Measurements from ENCODE around the gene F11. TPM values are rescaled to one million over a fixed set of nuclear protein-coding genes. Genes with fewer than 3 reads are reported as not detected.

F11 gene
- total RNA-seq, 6 experiments from 2014 or later: not detected

GRCh38 chr4:186286581-186286980 lies 20.6 kb downstream of the F11 start:
- H3K27ac Mint-ChIP-seq: no peak overlapping the region
- H3K9me3 Mint-ChIP-seq: no peaks in the 10 kb centered on the region
- H3K4me3 Mint-ChIP-seq: no peak overlapping the region
- no peaks in the 10 kb centered on the region for H3K36me3 Mint-ChIP-seq (ENCODE audit: low read depth)
- no peak for DNase-seq
- TF ChIP-seq CTCF (IDR thresholded peaks at IDR 0.05): no peak
- no peaks in the 10 kb centered on the region for H3K4me1 Mint-ChIP-seq (ENCODE audit: low read depth)
- peaks cover 7% of the 10 kb centered on the region; the same call in 1 of the 2 replicates for H3K27me3 Mint-ChIP-seq (ENCODE audit: insufficient read depth)

DNA sequence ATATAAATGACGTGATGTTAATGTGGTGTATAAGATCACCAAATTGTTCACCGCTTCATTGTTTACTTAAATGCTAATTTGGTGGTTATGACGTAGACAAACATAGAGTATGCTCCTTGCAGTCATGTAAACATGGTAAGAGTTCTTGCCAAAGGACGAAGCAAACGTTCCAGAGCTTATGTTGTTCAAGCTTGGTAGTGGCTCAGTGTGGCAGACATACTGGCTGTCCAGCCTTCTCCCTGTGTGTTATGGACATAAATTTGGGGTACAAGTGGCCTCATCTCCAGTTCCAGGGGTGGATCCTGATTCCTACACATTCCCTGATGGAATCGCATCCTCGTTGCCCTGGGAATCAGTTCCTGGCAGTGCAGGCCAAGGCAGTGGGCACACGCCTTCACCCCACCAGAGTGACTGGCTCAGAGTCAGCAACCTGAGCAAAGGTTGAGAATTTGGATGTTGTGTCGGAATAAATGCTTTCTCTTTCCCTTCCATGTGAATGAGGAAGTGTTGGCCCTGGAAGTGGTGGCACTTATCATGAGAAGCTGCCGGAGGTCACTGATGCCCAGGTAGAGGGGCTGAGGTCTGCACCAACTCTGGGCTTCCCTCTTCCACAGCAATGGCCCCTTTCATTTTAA lies 25.4 kb downstream of the F11 start:
- TF ChIP-seq CTCF (IDR thresholded peaks at IDR 0.05): no peak
- Mint-ChIP-seq H3K27me3 (ENCODE audit: insufficient read depth) (peaks cover 6% of the 10 kb centered on the region; the same call in 1 of the 2 replicates), H3K36me3 (ENCODE audit: low read depth) (no peaks in the 10 kb centered on the region), H3K4me1 (ENCODE audit: low read depth) (no peaks in the 10 kb centered on the region), H3K9me3 (no peaks in the 10 kb centered on the region), H3K27ac (no peak overlapping the region), H3K4me3 (no peak overlapping the region)
- no peak for DNase-seq

GRCh38 chr4:186294160-186294559 lies 28.2 kb downstream of the F11 start:
- TF ChIP-seq CTCF (IDR thresholded peaks at IDR 0.05): no peak
- DNase-seq: no peak
- Mint-ChIP-seq H3K9me3 (no peaks in the 10 kb centered on the region), H3K36me3 (ENCODE audit: low read depth) (no peaks in the 10 kb centered on the region), H3K4me3 (no peak overlapping the region), H3K27me3 (ENCODE audit: insufficient read depth) (peaks cover 4% of the 10 kb centered on the region), H3K4me1 (ENCODE audit: low read depth) (peaks cover 6% of the 10 kb centered on the region), H3K27ac (no peak overlapping the region)

GRCh38 chr4:186296481-186296880 lies 30.5 kb downstream of the F11 start:
- Mint-ChIP-seq H3K27me3 (ENCODE audit: insufficient read depth) (peaks cover 6% of the 10 kb centered on the region), H3K36me3 (ENCODE audit: low read depth) (no peaks in the 10 kb centered on the region), H3K9me3 (no peaks in the 10 kb centered on the region), H3K27ac (no peak overlapping the region), H3K4me3 (no peak overlapping the region), H3K4me1 (ENCODE audit: low read depth) (peaks cover 6% of the 10 kb centered on the region)
- TF ChIP-seq CTCF (IDR thresholded peaks at IDR 0.05): no peak
- DNase-seq: no peak

DNA sequence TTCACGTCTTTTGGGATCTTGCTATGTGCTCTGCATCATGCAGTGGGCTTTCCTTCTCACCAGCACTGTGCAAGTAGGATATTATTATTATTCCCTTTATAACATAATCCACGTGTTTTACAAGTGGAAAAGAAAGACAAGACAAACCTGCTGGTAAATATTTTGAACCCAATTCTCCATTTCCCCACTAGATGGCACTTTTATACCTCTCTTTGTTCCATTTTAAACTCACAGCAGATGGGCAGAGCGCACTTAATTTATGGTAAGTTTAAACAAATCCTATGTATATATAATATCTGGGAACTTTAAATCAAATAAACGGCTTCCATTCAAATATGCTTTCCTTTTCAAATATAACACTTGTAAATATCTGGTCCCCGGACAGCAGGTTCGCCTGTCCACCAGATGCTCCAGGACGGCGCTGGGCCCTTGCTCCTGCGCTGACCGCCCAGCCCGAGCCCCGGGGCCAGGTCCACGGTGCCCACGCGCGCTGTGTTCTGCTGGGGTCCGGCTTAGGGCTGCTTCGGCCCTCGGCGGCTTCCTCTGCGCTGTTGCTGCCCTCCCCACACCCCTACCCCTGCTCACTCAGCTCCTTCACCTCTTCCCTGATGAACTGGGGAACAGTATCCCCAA lies 31.1 kb downstream of the F11 start:
- peak; percentile 66 for DNase-seq
- Mint-ChIP-seq H3K9me3 (no peaks in the 10 kb centered on the region), H3K4me3 (no peak overlapping the region; the same call in 1 of the 2 replicates), H3K27ac (no peak overlapping the region), H3K4me1 (ENCODE audit: low read depth) (peaks cover 6% of the 10 kb centered on the region), H3K36me3 (ENCODE audit: low read depth) (no peaks in the 10 kb centered on the region), H3K27me3 (ENCODE audit: insufficient read depth) (peaks cover 6% of the 10 kb centered on the region)
- peak; percentile 84 for TF ChIP-seq CTCF (IDR thresholded peaks at IDR 0.05)

Measured in HFFc6 (cell line).